Activated gamma-delta T cell treated with Interleukin-2 at 50 U/mL for 16 hours (primary cell): ENCODE results near the gene KBTBD4.
"Not testable (repeated sequence)": the region's sequence is repeated elsewhere in the genome, so short reads cannot be mapped to it uniquely, and the experiment has no call there.

Experiments
- DNase-seq: peaks from one replicate; pipeline ENCODE4 v3.0.0-alpha.2; 2020

The KBTBD4 gene

DNA sequence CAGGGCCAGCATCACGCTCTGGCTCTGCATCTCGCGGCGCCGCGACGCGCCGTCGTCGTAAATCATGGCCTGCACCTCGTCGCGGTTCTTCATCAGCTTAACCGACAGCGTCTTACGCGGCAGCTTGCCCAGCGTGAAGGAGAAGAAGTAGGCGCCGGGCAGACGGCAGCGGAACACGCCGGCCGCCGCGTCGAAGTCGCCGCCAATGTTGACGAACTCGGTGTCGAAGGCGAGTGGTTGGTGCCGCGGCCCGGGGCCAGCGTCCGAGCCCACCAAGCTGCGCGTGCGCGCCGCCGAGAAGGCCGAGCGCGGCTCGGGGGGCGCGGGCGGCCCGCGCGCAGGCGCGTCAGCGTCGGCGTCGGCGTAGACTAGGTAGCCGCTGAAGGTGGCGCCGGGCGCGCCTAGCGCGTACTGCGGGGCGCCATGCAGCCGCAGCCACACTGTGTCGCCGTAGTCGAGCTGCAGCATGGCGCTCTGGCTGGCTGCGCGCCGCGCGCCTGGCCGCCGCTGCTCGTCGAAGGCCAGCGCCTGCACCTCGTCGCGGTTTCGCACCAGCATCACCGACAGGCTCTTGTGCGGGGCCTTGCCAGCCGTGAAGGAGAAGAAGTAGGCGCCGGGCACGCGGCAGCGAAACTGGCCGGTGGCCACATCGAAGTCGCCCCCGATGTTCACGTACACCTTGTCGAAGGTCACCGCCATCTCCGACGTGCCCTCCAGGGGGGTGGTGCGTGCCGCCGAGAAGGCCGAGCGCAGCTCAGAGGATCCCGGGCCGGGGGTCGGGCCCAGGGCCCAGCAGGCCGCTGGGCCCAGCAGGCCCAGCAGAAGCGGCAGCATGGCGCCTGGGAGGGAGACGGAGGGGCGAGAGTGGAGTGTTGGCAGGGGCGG lies 11.4 kb upstream of the KBTBD4 start:
- no peak for DNase-seq

GRCh38 chr11:47589584-47589976 lies 10.8 kb upstream of the KBTBD4 start:
- no peak for DNase-seq

DNA sequence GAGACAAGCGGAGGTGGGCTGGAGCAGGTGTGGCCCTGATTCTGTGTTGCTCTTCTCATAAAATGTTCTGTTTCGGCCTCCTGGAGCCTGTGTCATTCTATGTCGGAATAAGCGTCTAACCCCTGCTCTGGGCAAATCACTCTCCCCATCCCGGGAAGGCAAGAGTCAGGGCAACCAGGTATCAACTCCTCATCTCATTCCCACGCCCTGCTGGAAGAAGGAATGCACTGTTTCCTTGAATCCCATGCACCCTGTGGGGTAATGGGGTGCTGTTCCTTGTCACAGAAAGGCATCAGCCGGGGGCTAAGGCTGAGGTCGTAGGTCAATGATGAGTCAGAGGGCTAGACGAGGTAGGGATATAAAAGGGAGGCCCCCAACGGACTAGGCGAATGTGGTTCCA lies 10.3 kb upstream of the KBTBD4 start:
- DNase-seq = no peak

- DNase-seq = no peak
Measured at GRCh38 chr11:47587723-47588326, 9.1 kb upstream of the KBTBD4 start.

- DNase-seq = no peak
Measured at GRCh38 chr11:47587039-47587716, 8.4 kb upstream of the KBTBD4 start.

DNA sequence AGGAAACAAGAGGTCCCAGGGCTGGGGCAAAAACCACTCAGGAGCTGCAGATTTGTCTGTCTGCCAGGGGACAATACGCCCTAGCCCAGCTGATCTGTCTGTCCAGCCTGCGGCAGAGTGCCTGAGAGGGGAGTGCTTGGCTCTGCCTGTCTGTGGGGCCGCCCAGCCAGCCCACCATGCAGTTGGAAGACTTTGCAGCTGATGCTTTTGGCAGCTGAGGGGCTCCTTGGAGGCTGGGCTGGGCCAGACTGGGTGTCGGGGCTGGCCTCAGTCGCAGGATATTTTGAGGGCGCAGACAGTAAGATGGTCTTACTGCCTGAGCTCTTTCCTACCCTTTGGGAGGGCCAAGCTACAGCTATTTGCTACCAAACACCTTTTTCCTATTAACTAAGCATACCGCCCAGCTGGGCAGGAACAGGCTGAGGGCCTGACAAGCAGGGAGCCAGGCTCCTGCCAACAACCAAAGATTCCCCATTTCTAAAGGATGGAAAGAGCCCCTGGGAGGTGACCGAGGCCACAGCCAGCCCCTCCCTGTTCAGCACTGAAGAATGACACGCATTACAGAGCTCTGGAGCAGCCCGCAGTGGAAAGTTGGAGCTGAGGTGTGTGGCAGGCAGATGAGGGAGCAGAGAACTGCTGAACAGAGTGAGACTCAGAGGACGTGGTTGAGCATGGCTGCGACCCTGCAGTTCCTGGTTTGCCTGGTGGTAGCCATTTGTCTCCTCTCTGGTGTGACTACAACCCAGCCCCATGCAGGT lies 7.5 kb upstream of the KBTBD4 start, which contains the start of gene FAM180B:
FAM180B (plus strand) TSS at position 581 of the 758 bp plus-strand sequence; CDS start at position 672, 91 bp downstream.
- DNase-seq = no peak

DNA sequence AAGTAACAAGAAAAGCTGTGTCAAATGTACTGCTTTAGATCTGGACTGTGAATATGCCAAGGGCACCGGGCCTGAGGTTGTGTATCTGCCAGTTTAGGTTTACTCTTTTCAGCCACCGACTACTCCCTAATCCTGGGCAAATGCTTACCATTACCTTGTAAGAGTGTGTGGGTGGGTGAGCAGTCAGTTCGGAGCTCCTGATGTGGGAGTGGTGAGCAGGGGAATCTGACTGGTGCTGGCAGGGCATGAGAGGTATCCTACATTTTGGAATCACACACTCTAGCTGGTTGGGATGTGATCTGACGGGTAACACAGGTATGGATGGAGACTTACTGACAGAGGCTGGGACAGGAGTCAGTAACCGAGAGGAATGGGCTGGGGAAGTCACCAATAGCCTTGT lies 5.1 kb upstream of the KBTBD4 start:
- no peak for DNase-seq

GRCh38 chr11:47577460-47578041 lies 1.2 kb downstream of the KBTBD4 start:
- no peak for DNase-seq

DNA sequence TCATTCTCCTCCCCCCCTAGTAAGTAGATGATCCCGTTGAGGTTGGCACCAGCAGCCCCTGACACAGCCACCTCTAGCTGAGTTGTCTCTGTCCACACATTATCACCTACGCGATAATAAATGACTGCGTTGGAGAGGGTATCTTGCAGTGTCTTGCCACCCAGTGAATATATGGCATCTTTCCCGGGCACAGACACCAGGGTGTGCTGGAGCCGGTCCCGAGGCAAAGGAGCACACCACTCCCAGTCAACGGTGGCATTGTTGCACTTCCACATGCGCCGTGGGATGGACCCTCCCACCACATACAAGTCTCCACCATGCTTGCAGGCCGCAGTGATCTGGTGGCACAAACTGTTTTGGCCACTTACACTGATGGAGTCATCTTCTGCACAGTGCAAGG lies 5.4 kb downstream of the KBTBD4 start:
- DNase-seq = no peak

GRCh38 chr11:47572715-47573255 lies 6.0 kb downstream of the KBTBD4 start:
- DNase-seq = no peak

GRCh38 chr11:47571895-47572294 lies 6.9 kb downstream of the KBTBD4 start:
- DNase-seq = no peak

DNA sequence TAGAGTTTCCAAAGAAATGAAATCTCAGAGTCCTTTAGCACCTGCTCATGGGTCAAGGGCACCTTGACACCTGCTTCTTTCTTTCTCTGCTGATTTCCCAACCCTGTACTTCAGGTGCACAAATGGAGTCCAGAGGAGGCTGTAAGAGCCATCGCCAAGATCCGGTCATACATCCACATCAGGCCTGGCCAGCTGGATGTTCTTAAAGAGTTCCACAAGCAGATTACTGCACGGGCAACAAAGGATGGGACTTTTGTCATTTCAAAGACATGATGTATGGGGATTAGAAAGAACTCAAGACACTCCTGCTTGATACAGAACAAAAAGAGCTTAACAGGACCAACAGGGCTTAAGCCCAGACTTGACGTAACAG lies 7.4 kb downstream of the KBTBD4 start:
- no peak for DNase-seq

GRCh38 chr11:47570651-47571356 lies 8.0 kb downstream of the KBTBD4 start:
- no peak for DNase-seq

- no peak for DNase-seq
Measured at GRCh38 chr11:47569646-47570045, 9.1 kb downstream of the KBTBD4 start.

DNA sequence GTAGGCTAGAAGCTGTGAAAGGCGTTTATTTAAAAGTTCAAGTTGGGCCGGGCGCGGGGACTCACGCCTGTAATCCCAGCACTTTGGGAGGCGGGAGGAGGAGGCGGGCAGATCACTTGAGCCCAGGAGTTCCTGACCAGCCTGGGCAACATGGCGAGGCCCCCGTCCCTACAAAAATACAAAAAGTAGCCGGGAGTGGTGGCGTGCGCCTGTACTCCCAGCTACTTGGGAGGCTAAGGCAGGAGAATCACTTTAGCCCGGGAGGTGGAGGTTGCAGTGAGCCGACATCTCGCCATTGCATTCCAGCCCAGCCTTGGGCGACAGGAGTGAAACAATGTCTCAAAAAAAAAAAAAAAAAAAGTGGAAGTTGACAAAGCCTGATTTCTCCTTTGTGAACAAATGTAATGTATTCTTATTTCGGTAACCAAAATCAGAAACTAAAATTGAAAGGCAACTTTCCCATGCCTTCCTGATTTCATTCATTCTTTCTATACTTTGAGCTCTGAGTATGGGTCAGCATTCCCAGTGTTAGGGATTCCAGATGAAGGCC lies 12.5 kb downstream of the KBTBD4 start:
- no peak for DNase-seq

DNA sequence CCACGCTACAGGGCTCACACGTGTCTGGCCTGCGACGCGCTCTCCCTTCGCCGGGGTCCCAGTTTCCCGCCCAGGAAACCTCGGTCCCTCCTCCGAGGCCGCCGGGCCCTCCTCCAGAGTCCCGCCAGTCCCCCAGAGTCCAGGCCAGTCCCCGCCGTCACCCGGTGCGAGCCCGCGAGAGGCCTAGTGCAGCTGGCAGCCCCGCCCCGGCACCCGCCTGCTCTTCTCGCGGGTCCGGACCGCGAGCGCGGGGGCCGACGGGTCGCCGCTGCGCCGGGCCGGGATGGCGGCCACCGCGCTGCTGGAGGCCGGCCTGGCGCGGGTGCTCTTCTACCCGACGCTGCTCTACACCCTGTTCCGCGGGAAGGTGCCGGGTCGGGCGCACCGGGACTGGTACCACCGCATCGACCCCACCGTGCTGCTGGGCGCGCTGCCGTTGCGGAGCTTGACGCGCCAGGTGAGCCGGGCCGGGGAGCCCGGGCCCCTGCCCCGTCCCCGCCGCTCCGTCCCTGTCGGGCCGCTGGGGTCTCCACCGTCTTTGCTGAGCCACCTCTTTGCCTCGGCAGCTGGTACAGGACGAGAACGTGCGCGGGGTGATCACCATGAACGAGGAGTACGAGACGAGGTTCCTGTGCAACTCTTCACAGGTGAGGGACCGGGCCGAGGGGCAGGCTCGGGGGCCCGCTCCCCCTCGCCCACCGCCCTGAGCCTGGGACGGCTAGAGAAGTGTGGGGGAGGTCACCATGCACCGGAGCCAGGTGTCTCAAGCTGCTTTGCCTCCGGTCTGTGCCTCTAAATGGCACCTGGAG lies 13.2 kb downstream of the KBTBD4 start, which contains the start of gene PTPMT1:
PTPMT1 (plus strand) TSS at position 260 of the 809 bp plus-strand sequence; CDS start at position 284, 24 bp downstream.
- DNase-seq = peak; percentile 54

DNA sequence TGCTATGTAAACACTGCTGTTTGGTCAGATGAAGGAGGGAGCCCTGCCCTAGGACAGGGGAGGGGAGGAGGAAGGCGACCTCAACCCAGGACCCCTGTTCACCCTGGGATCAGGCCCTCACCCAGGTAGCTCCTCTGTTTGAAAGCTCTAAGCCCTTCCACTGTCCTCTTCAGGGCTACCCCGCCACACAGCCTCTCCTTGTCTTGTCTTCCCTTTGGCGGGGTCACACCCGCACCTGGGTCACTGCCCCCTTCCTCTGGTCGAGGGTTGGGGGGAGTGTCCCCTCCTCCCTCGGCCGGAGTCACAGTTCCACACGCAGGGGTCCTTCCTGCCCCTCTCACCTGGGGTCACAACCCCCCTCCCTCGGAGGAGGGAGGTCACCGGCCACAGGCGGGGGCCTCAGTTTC lies 13.8 kb downstream of the KBTBD4 start:
- DNase-seq = no peak

- DNase-seq = not testable (repeated sequence)
Measured at GRCh38 chr11:47564366-47564765, 14.4 kb downstream of the KBTBD4 start.

DNA sequence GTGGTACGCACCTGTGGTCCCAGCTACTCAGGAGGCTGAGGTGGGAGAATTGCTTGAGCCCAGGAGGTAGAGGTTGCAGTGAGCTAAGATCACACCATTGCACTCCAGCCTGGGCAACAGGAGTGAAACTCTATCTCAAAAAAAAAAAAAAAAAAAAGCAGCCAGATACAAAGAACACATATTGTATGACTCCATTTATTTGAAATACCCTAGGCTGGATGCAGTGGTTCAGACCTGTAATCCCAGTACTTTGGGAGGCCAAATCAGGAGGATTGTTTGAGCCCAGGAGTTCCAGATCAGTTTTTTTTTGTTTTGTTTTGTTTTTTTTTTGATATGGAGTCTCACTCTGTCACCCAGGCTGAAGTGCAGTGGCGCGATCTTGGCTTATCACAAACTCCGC lies 16.4 kb downstream of the KBTBD4 start:
- not testable (repeated sequence) for DNase-seq

DNA sequence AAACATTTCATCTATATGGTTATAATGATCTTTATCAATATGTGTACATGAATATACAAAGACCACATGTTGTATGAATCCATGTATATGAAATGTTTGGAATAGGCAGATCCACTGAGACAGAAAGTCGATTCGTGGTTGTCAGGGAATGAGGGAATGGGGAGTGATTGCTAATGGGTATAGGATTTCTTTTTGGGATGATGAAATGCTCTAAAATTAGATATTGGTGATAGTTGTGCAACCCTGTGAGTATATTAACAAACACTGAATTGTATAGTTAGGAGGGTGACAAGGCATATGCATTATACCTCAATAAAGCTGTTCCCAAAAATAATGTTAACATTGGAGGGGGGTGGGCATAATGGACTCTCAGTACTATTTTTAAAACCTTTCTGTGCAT lies 18.3 kb downstream of the KBTBD4 start:
- no peak for DNase-seq
